ENCODE results near the gene LBX1.

LBX1 gene

GRCh38 chr10:101229266-101230182 lies at the start of gene LBX1:
Gene LBX1, minus strand, starts transcription at chr10:101229463. Its CDS starts 648 bp downstream, at chr10:101228815.
- no peak for DNase-seq

DNA sequence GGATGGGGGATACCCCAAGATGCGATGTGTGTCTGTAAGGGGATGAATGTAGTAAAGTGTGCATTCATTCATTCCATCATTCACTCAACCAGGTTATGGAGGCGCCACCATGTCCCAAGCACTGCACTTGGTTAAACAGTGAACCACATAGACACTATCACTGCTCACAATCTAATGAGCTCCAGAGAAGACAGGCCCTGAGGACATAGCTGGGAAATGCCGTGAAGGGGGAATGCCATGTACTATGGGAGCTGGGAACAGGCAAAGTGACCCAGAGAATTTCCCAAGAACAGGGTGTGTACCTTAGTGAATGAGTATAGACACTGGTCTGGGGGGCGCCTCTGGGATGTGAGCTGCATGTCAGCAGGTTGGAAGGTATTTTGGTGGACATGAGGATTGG lies 44.5 kb upstream of the LBX1 start:
- no peak for DNase-seq

DNA sequence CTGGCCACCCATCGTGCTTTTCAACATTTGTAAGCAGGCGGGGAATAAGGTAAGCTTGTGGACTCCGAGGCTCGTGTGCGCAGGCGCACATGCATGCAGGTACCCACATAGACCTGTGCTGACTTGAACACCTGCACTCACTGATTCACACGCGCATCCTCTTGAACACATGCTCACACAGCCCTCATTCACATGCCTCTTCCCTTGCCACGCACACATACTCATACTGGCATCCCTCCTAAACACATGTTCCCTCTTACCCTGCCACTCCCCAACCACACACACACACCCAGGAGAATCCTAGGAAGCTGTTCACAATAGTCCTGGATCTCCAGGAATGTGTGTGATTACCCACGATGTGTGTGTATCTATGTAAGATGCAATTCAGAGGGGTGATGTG lies 44.1 kb upstream of the LBX1 start:
- no peak for DNase-seq

DNA sequence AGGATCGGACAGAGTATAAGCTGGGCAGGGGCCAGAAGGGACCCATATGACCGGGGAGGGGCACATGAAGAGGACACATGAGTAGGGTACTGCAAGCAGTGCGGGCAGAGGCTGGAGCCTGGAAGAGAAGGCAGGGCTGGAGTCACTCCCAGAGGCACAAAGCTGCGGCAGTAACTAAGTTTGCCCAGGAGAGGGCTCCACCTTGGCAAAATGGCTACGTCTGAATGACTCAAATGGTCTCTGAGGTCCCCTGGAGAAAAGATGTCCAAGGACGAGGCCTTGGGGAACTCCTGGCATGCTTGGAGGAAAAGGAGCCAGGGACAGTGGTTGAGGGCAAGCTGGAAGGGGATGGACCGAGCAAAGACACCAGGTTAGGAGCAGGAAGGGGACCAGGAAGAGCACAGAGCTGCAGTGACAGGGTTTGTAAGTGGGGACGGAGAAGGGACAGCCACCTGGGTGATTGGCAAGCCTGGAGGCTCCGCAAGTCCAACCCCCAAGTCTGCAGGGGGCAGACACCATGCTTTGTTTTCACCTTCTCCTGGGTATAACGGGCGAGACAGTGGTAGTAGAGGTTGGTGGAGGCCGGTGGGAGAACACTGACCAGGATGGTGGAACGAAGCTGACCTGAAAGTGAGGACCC lies 43.1 kb upstream of the LBX1 start:
- peak; percentile 37 for DNase-seq

GRCh38 chr10:101270763-101271162 lies 41.5 kb upstream of the LBX1 start:
- DNase-seq = no peak

DNA sequence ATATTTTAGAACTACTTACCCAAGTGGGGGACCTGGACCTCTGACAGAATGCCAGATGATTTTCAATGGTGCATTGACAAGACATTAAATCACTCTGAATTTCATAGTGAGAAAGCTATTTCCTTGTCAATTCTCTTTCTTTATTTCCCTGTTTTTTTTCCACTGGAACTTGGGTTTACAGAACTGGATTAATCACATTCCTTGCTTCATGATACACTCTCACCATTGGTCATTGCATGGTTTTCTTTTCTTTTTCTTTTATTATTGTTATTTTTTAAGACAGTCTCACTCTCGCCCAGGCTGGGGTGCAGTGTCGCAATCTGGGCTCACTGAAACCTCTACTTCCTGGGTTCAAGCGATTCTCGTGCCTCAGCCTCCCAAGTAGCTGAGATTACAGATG lies 38.5 kb upstream of the LBX1 start:
- DNase-seq = no peak

GRCh38 chr10:101267290-101267680 lies 38.0 kb upstream of the LBX1 start:
- no peak for DNase-seq

DNA sequence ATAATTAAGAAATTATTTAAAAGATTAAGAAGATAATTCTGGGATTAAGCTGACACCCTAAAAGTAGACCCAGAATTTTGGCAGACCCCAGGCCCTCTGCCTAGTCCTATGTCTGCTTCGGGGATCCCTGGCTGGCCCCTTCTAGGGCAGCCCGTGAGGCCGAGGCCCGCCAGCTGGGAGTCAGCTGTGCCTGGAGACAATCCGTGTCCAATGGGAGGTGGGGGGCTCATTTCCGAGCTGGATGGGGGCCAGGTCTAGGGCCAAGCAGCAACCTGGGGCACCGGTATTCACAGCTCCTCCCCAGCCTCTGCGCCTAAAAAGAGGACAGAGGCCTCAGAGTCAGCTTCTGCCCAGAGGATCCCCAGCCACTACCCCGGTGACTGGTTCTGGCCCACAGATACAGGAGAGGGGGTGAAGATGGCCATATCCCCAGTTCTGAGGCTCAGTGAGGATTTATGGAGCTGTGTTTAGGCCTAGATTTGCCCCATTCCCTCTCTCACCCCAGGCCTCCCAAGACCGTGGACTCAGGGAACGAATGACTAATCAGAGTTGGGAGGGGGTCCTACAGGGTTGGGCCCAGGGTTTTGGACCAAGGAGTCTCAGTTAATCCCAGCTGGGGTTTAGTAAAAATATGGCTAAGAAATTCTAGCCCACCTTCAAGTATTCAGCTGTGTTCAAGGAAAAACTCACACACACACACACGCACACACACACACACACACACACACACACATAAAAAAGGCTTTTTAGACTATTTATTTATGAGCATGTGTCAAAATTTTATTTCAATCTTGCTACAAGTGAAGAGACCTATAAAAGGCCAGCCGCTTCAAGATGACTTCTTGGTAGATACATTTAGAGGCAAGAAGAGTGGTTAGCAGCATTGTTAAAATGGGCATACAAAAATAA lies 37.4 kb upstream of the LBX1 start:
- no peak for DNase-seq

GRCh38 chr10:101263150-101263752 lies 34.0 kb upstream of the LBX1 start:
- DNase-seq = no peak

DNA sequence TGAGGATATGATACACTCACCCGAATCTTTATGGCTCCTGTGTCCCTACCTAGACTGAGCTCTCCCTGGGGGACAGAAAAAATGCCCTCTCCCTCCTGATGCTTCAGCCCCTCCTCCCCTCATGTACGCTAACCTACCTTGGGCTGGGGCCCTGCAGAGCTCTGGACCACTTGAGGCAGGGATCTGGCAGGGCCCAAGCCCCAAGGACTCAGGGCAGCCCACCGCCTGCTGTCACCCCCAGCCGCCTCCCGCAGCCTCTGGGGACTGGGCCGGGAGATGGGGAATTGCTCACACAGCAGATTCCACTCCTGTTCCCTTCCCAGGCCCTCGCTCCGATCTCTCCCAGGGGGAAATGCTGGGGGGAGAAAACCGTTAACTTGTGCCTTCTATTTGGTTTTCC lies 32.9 kb upstream of the LBX1 start:
- DNase-seq = no peak

DNA sequence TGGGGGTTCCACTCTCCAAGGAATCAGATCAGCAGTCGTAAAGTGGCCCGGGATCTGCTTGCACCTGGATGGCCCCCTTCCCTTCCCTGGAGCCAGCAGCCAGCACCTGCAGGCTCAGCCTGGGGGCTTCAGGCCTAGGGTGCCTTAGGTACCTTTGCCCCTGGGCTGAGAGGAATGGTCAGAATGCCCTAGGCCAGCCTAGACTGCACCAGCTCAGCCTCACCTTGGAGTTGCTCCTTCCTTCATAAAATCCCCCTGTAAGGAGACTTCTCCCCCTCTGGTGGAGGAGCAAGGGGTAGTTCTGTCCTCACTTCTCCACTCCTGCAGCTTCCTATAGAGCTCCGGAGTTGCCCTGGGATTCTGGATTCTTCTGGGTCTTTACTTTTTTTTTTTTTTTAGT lies 32.4 kb upstream of the LBX1 start:
- DNase-seq = no peak

DNA sequence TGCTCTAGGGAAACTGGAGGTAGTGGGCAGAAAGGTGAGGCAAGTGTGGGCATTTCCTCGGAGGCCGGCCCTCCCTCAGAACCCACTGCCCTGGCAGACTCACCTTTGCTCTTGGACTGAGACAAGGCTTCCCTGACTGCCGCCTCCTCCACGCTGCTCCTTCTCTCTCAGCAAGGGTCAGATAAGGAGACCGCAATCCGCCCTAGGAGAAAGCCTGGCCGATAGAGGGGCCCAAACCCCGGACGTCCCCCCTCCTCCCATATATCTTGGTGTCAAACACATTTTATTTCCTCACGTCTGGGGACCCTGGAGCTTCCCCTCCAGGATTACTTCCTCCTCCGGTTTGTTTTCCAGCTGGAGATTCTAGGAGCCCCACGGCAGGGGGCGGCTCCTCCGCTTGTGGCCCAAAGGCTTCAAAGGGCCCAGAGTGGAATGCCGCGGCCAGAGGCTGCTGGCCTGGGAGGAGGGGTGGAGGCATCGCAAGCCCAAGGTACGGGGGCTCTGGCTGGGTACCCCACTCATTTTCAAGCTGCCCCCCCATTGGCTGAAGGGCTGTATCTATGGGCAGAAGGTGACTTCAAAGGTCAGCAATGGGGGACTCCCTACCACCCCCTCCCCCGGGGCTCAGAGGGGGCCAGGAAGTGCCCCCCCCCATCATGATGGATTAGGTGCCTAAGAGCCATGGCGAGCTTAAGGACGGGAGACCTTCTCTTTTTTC lies 31.7 kb upstream of the LBX1 start:
- no peak for DNase-seq

DNA sequence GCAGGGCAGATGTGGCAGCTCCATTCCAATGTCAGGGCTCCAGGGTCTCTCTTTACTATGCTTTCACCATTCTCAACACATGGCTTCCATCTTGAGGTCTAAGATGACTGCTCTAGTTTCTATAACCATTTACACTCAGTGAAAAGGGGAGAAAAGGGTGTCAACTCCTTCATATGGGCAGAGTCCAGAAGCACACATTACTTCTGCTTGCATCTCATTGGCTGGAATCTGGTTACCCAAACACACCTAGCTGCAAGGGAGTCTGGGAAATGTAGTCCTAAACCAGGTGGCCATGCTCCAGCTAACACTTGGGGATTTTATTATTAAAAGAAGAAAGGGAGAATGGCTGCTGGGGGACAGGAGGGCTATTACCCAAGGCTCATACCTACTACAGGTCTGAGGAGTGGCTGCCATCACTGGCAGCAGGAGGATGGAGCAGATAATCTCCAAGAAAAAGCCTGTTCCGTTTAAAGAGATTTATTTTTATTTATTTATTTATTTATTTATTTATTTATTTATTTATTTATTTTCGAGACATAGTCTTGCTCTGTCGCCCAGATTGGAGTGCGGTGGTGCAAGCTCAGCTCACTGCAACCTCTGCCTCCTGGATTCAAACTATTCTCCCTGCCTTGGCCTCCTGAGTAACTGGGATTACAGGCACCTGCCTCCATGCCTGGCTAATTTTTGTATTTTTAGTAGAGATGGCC lies 29.1 kb upstream of the LBX1 start:
- peak; percentile 23 for DNase-seq

GRCh38 chr10:101257491-101257890 lies 28.2 kb upstream of the LBX1 start:
- no peak for DNase-seq

- DNase-seq = no peak
Measured at GRCh38 chr10:101257084-101257483, 27.8 kb upstream of the LBX1 start.

DNA sequence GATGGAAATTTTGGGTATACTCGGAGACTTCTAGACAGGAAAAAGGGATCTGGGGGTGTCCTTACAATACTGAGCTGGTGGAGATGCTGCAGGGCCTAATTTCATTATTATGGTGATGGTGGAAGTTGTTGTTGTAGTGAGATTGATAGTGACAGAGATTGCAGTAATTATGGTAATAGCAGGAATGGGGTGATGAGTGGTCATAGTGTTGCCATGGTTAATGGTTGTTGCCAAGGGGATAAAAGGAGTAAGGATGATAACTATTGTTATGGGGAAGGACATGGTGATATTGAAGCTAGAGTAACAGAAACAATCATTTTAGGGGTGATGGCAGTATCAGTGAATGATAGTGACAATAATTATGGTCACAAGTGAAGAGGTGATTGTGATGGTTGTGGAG lies 27.1 kb upstream of the LBX1 start:
- no peak for DNase-seq

GRCh38 chr10:101250136-101250535 lies 20.9 kb upstream of the LBX1 start:
- DNase-seq = no peak

GRCh38 chr10:101249171-101249581 lies 19.9 kb upstream of the LBX1 start:
- DNase-seq = no peak

- no peak for DNase-seq
Measured at GRCh38 chr10:101246639-101247038, 17.4 kb upstream of the LBX1 start.

DNA sequence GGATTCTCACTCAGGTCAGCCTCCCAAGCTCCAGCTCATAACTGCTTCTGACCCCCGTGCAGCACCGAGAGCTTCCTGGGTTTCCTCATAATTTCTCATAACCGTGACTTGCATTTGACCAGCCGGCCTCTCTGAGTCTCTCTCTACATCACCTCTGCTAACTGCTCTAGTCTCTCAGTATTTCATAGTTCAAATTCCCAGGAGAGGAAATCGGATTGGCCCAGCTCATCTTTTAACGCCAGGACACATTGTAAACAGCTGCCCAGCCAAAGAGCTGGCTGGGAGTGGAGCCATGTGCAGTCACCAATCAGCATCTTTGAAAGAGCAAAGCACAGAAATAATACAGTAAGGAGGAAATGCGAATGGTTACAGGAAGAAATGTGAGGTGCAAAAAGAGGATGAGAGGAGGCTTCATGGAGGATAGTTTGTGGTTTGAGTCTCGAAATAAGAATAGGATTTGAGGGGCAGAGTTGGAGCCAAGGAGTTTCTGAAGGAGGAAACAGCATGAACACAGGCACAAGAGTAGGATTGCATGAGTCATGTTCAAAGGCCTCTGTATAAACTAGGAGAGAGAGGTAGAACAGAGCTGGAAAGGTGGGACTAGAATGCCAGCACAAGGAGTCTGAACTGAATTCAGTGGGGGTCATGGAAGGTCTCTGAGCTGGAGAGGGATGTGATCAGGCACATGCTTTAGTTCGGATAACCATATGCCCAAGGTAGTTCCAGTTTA lies 15.2 kb upstream of the LBX1 start:
- DNase-seq = peak; percentile 14
